ENCODE results near the gene AMOTL2.

Gene AMOTL2

GRCh38 chr3:134315286-134316106 lies 58.8 kb downstream of the AMOTL2 start:
- peak; percentile 34 for DNase-seq (ENCODE audit: low spot score)

GRCh38 chr3:134314588-134315285 lies 59.5 kb downstream of the AMOTL2 start:
- DNase-seq (ENCODE audit: low spot score): peak; percentile 29

- peak; percentile 36 for DNase-seq (ENCODE audit: low spot score)
These were observed 60.2 kb downstream of the AMOTL2 start for GRCh38 chr3:134313847-134314587.

GRCh38 chr3:134312873-134313846 lies 61.1 kb downstream of the AMOTL2 start:
- peak; percentile 91 for DNase-seq (ENCODE audit: low spot score)

- no peak for DNase-seq (ENCODE audit: low spot score)
These were observed 62.0 kb downstream of the AMOTL2 start for GRCh38 chr3:134312072-134312872.

- DNase-seq (ENCODE audit: low spot score): no peak
These were observed 62.6 kb downstream of the AMOTL2 start for GRCh38 chr3:134311693-134312071.

- DNase-seq (ENCODE audit: low spot score): no peak
These were observed 63.0 kb downstream of the AMOTL2 start for GRCh38 chr3:134311265-134311664.

- DNase-seq (ENCODE audit: low spot score): no peak
These were observed 64.1 kb downstream of the AMOTL2 start for GRCh38 chr3:134309987-134310700.

- peak; percentile 90 for DNase-seq (ENCODE audit: low spot score)
These were observed 65.8 kb downstream of the AMOTL2 start for GRCh38 chr3:134308350-134308891.

- no peak for DNase-seq (ENCODE audit: low spot score)
These were observed 66.8 kb downstream of the AMOTL2 start for GRCh38 chr3:134307425-134307824.

GRCh38 chr3:134306320-134306719 lies 67.9 kb downstream of the AMOTL2 start:
- no peak for DNase-seq (ENCODE audit: low spot score)
